Stimulated activated CD8-positive, alpha-beta memory T cell treated with anti-CD3 and anti-CD28 coated beads, Interleukin-7, amount 100 ng/mL, for 24 hours (primary cell): Measurements from ENCODE around the gene SLC2A9.

ENCODE experiments used
- DNase-seq: peaks from one replicate; pipeline ENCODE4 v3.0.0-alpha.2; 2020; ENCODE audit warnings: low read depth

The SLC2A9 gene

GRCh38 chr4:10019521-10020051 is 1.7 kb downstream of the SLC2A9 start:
- DNase-seq: no peak

- peak; percentile 76 for DNase-seq
Measured at GRCh38 chr4:10018818-10019461, 2.4 kb downstream of the SLC2A9 start.

DNA sequence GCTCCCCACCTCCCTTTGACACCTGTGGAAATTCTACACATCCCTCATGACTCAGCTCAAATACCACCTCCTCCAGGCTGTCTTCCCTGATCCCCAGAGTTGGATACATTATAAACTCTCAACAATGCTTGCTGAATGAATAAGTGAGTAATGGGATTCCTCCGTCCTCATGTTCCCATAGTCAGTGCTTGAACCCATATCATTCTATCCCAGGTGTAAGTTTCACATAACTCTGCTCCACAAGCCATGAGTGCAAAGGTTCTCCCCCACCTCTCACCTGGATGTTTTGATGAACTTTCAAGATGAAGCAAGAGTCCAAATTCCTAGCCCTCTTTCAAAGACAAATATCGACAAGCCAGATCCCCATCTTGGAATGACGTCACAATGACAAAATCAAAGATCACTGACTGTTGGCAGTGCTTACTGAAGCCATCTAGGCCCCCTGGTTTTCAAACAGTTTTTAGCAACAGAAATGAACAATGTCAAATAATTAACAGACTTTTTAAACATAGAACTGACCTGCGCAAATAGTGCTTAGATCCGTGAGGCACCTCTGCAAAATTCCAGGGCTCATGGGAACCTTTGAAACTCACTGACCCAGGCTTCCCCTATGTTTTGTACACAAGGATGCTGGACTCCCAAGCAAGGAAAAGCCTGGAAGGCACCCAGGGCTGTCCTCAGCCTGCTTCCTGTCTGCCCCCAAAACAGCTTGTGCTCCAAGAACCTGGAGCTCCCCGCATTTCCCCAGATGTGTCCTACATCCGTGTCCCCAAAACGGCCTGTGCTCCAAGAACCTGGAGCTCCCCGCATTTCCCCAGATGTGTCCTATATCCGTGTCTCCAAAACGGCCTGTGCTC is 4.0 kb downstream of the SLC2A9 start:
- no peak for DNase-seq

DNA sequence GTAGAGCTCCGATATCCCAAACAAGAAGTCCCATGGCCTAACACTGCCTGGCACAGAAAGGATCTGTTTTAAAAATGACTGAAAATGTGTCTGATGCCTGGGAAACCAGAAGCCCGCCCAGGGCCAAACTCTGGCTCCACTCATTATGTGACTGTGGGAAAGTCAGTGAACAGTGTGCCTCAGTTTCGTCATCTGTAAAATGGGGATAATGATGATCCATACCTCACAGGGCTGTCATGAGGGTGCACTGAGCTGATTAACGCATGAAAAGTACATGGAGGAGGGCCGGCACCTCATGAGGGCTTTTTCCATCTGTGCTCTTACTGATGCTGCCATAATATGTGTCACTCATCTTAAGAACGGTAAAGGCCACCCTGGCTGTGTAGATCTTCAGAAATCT is 5.1 kb downstream of the SLC2A9 start:
- DNase-seq: no peak

GRCh38 chr4:10015140-10015753 is 6.0 kb downstream of the SLC2A9 start:
- no peak for DNase-seq

DNA sequence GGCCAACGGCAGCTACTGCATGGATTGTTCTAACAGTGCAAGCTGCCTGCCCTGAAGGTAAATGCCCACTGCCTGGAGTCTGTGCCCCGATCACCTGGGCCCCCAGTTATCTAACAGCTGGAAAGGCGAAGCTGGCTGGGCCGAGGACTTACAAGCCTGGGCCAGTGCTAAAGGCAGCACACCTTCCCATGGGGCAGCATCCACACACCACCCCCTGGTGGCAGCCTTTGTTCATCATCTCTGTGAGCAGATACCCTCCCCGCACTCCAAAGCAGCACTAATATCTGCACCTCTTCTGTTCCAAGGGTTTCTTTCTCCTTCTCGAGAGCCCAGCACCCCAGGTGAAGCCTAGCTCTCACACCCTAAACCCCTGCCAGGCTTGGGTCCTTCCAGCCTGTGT is 7.6 kb downstream of the SLC2A9 start:
- peak; percentile 22 for DNase-seq

- no peak for DNase-seq
Measured at GRCh38 chr4:10011885-10012284, 9.4 kb downstream of the SLC2A9 start.

DNA sequence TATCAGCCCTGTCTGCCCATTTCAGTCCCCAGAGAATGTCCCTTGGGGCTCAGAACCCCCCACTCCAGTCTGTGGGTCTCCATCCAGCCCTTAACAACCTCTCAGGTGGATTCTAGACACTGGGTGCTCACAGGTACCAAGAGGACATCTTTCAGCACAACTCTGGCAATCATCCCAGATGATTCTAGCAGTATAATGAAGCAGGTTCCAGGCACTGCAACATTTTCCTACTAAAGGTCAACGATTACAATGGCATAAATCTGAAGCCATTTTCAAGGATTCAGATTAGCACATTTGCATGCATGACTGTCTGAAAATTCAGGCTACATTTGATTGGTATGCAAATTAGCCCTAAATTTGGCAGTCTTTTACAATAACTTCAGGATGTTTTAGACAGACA is 10.0 kb downstream of the SLC2A9 start:
- DNase-seq: no peak

DNA sequence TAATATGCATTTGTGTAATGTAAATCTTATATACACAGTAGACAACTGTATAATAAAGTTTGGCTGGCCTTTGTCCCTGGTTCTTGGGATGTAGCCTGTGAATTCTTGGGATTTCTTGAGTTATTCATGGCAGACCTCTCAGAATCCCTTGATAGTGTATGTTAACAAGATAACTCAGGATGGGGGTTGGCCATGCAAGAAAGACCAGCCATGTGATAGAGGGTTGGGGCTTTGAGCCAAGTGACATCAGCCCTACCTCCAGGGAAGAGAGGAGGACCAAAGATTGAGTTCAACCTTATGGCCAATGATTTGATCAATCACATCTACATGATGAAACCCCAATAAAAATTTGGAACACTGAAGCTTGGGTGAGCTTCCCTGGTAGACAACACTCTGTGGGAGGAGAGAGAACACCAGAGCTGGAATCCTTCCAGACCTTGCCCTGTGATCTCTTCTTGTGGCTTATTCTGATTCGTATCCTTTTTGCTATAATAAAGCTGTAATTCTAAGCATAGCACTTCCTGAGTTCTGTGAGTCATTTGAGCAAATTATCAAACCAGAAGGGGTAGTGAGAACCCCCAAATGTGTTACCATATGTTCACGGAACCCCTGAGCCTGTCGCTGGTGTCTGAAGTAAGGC is 11.3 kb downstream of the SLC2A9 start:
- DNase-seq: no peak

DNA sequence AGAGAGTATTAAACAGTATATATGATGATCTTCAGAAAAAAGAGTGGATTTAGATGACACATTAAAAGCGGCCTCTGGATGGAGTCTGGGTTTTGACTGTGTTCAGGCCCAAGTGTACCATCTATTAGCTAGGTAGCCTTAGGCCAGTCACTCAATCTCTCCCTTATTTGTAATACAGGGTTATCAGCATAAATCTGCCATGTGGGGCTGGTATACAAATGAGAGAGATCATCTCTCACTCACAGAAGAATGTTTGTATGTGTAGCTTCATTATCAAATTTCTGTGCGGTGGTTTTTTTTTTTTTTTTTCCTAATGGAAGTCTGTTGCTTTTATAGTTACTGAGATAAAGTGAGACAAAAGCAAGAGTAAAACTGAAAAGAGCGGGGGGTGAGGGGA is 12.7 kb downstream of the SLC2A9 start:
- DNase-seq: no peak

DNA sequence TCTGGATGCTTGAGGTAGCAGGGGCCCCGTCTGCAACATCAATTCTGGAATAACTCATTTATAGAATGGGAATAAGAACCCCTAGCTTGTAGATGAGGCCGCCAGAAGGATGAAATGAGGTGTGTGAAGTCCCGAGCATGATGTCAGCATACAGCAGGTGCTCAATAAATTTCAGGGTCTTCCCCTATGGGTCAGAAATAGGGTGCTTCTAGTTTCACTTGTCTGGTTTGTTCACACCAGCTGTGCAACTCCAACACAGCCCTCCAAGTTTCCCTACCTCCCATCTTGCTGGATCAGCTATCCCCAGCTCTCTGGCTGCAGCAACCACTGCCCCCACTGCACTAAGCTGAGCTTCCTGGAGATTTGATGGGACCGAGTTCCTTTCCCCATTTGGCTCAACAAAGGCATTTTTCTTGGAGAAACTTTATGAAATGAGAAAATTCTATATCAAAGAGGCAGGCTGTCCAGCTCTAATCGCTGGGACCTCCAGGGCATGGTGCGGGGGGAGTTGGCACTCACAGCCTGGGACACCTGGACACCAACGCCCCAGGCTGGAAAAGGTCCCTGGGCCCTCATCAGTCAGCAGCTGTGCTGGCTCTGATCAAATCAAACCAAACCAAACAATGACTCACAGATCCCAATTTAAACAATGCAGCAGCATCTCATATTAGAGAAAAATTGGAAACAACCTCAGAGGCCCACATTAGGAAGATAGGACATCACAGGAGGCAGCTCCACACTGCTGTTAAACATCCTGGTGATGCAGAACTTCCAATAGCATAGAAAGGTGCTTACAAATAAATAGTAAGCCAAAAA is 13.3 kb downstream of the SLC2A9 start:
- no peak for DNase-seq

DNA sequence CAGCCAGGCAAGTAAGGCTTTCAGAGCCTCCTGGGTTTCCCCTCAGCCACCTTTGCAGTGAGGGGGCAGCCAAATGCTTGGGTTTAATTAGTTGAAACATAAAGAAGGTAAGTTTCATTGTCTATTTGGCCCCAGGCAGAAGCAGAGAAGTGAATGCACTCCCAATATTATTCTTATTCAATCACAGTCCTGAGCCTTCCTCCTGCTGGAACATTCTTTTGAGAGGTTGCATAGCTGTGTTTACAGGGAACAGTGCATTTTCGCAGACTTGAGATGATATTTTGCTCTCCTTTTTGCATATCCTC is 13.9 kb downstream of the SLC2A9 start:
- no peak for DNase-seq

DNA sequence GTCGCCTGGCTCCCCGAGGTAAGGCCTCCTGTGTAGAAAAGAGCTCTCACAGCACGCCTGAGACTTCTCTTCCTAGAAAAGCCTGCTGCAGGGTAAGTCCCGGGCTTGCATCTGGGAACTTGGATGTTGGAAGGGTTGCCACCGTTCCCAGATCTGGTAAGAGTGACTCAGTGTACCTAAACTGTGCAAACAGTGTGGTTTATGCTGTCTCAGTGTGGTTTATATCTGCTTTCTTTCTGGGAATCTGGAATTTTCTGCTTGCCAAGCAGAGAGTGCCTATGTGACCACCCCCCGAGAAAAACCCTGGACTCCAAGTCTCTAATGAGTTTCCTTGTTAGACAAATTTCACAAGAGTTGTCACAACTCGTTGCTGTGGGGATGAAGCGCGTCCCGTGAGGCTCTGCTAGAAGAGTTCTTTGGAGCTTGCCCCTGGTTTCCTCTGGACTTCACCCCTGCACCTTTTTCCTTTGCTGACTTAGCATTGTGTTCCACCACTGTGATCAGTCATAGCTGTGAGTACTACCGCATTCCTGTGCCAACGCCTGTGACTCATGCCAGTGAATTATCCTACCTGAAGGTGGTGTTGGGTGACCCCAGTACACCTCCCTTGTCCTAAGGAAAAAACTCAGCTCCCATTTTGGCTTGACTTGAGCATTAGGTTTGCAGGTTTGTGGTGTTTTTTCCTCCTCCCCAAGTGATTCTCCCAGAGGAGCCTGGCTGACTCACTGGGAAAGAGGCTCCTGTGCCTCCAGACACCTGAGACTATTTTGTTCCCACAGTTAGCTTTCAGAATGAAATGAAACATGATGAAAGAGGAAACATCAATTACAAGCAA is 14.5 kb downstream of the SLC2A9 start:
- DNase-seq: no peak

- no peak for DNase-seq
Measured at GRCh38 chr4:10006231-10006600, 15.1 kb downstream of the SLC2A9 start.

DNA sequence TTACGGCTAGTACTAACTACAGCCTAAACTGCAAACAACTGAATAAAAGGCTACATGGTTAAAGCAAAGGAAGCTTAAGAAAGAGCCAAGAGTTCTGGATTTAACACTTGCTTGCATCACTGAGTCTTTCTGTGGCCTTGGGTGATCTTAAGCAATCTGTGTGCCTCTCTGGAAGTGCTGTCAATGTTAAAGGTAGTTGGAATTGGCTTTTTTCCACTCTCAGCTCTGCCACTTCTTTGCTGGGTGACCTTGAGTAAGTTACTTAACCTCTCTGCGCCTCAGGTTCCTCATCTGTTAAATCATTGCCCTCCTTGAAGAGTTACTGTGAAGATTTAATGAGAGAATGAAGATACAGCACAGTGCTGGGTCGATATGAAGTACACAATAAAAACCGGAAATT is 15.7 kb downstream of the SLC2A9 start:
- no peak for DNase-seq

GRCh38 chr4:10003666-10004065 is 17.6 kb downstream of the SLC2A9 start:
- no peak for DNase-seq

DNA sequence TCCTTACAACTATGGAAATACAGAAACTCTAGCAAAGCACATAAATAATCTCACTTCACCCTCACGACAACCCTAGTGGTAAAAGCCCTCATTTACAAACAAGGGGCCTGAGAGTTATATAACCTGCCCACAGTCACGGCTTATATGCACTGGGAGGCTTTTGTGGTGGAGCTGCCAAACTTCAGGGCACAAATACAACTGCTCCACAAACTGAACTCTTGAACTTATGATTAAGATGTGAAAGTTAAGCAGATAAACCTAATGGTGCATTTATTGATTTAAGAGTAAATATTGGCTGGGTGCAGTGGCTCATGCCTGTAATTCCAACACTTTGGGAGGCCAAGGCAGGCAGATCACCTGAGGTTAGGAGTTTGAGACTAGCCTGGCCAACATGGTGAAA is 19.0 kb downstream of the SLC2A9 start:
- DNase-seq: no peak

GRCh38 chr4:10001757-10002156 is 19.5 kb downstream of the SLC2A9 start:
- DNase-seq: no peak

DNA sequence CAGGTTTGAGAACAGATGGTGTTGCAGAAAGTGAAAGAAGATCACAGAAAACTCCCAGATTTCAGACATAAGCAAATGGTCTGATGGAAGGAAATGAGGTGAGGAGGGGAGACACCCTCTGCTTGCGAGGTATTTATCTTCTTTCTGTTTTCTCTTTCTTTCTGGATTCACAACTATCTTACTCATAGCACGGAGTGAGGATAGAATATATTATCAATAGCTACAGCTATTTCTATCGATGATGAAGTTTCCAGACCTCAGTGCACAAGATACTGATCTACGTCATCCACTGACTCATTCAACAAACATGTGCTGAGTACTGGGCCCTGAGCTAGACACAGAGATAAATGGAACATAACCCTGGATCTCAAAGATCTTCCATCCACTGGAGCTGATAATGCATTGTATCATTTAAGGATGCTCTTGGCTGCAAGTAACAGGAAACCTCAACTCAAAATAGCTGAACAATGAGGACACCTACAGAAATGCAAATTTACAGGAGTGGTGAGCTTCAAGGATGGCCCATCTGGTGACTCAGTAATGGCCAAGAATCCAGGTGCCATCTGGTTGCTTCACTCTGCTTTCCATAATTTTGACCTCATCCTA is 21.2 kb downstream of the SLC2A9 start:
- DNase-seq: no peak

DNA sequence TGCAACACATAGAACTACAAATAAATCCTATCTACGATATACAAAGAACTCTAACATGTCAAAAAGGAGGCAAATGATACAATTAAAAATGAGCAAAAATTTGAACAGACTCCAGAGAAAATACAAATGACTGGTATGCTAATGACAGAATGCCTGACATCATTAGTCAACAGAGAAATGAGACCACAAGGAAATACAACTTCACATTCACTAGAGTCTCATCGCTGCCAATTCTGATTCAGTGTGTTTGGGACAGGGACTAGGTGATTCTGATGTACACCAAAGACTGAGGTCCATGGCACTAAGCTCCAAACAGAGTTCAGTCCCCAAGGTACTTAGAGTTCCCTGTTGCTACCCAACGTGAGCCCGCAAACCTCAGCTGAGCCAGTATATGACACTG is 23.4 kb downstream of the SLC2A9 start:
- DNase-seq: no peak
